ENCODE measurements around the gene MARVELD3.
"Not testable (repeated sequence)": the region's sequence is repeated elsewhere in the genome, so short reads cannot be mapped to it uniquely, and the experiment has no call there.

MARVELD3 gene

GRCh38 chr16:71626018-71626857 is at the start of gene MARVELD3:
TSS of gene MARVELD3 (plus strand) at chr16:71626184. CDS start at chr16:71626230, 46 bp downstream.
- no peak for DNase-seq (ENCODE audit: low spot score)

- no peak for DNase-seq (ENCODE audit: low spot score)
These were observed 49.0 kb upstream of the MARVELD3 start, which contains the start of gene TAT for GRCh38 chr16:71576971-71577370. TSS of gene TAT (minus strand) at chr16:71577092. CDS start at chr16:71576415, 677 bp downstream.

- not testable (repeated sequence) for DNase-seq (ENCODE audit: low spot score)
These were observed 43.5 kb upstream of the MARVELD3 start for GRCh38 chr16:71582553-71582848.

- DNase-seq (ENCODE audit: low spot score) = no peak
These were observed 41.3 kb upstream of the MARVELD3 start for GRCh38 chr16:71584543-71585317.

GRCh38 chr16:71585318-71585703 is 40.7 kb upstream of the MARVELD3 start:
- no peak for DNase-seq (ENCODE audit: low spot score)

GRCh38 chr16:71589334-71589733 is 36.6 kb upstream of the MARVELD3 start:
- DNase-seq (ENCODE audit: low spot score) = not testable (repeated sequence)

- DNase-seq (ENCODE audit: low spot score) = not testable (repeated sequence)
These were observed 35.9 kb upstream of the MARVELD3 start for GRCh38 chr16:71590071-71590470.

- DNase-seq (ENCODE audit: low spot score) = no peak
These were observed 35.4 kb upstream of the MARVELD3 start for GRCh38 chr16:71590584-71590983.

- DNase-seq (ENCODE audit: low spot score) = no peak
These were observed 34.1 kb upstream of the MARVELD3 start for GRCh38 chr16:71591917-71592316.

GRCh38 chr16:71593048-71593999 is 32.7 kb upstream of the MARVELD3 start:
- no peak for DNase-seq (ENCODE audit: low spot score)

GRCh38 chr16:71594000-71594646 is 31.9 kb upstream of the MARVELD3 start:
- DNase-seq (ENCODE audit: low spot score) = no peak

GRCh38 chr16:71595340-71595826 is 30.6 kb upstream of the MARVELD3 start:
- DNase-seq (ENCODE audit: low spot score) = not testable (repeated sequence)

- not testable (repeated sequence) for DNase-seq (ENCODE audit: low spot score)
These were observed 27.6 kb upstream of the MARVELD3 start for GRCh38 chr16:71598426-71598825.

- DNase-seq (ENCODE audit: low spot score) = no peak
These were observed 25.2 kb upstream of the MARVELD3 start for GRCh38 chr16:71600822-71601221.

- no peak for DNase-seq (ENCODE audit: low spot score)
These were observed 16.9 kb upstream of the MARVELD3 start for GRCh38 chr16:71609066-71609465.

- no peak for DNase-seq (ENCODE audit: low spot score)
These were observed 15.5 kb upstream of the MARVELD3 start for GRCh38 chr16:71610447-71610846.

GRCh38 chr16:71610936-71611871 is 14.8 kb upstream of the MARVELD3 start:
- peak; percentile 62 for DNase-seq (ENCODE audit: low spot score)

GRCh38 chr16:71614956-71615355 is 11.0 kb upstream of the MARVELD3 start:
- DNase-seq (ENCODE audit: low spot score) = not testable (repeated sequence)

GRCh38 chr16:71618429-71618828 is 7.6 kb upstream of the MARVELD3 start:
- no peak for DNase-seq (ENCODE audit: low spot score)

- no peak for DNase-seq (ENCODE audit: low spot score)
These were observed 3.9 kb upstream of the MARVELD3 start for GRCh38 chr16:71622088-71622487.
